HepG2 (cell line): ENCODE measurements around the gene TIMM23. TPM values are rescaled to one million over a fixed set of nuclear protein-coding genes. Genes with fewer than 3 reads are reported as not detected.

Experiments
- ZMYM2 ChIP-seq: sonication (generic); formaldehyde crosslinking; IDR thresholded peaks from 2 replicates; pipeline ENCODE4 v1.8.0; 2022; ENCODE audit warnings: mild to moderate bottlenecking, missing genetic modification reagents
- ZSCAN21 ChIP-seq: sonication (generic); formaldehyde crosslinking; IDR thresholded peaks from 2 replicates; pipeline ENCODE4 v1.8.0; 2022; ENCODE audit warnings: mild to moderate bottlenecking, missing genetic modification reagents, moderate library complexity, borderline replicate concordance
- polyA plus RNA-seq, 8 experiments: library from polyadenylated mRNA; depleted of rRNA in 3 of 8; stranded (reverse) in 7 of 8; unstranded in 1 of 8; fragments of >200 nt; fragmentation: Illumina TruSeq in 4 of 8; extraction: Trizol in 4 of 8; gene quantifications; 2 replicates each; pipeline versions ENCODE4 v1.2.1 to v1.2.3, GENCODE V29; 2011 to 2016; ENCODE audit warnings: low read depth in 4 of 8, missing spikeins in 1 of 8, mixed read lengths in 1 of 8; ENCODE audit not compliant: insufficient read depth in 1 of 8
- total RNA-seq, 5 experiments: library from RNA; depleted of rRNA; stranded (reverse); fragments of >200 nt; fragmentation: Illumina TruSeq; extraction: Trizol; gene quantifications; 2 replicates each; pipeline ENCODE4 v1.2.3, GENCODE V29; 2016; ENCODE audit warnings: low read depth in 1 of 5
- TF ChIP-seq, protein P1 (sequence below): sonication (generic); formaldehyde crosslinking; IDR thresholded peaks from 2 replicates; pipeline ENCODE4 v1.4.0; 2020; ENCODE audit warnings: missing genetic modification reagents
- TF ChIP-seq, protein P2 (sequence below): sonication (generic); formaldehyde crosslinking; IDR thresholded peaks from 2 replicates; pipeline ENCODE4 v1.4.0; 2020; ENCODE audit warnings: missing genetic modification reagents
- TF ChIP-seq, protein P3 (sequence below): sonication (generic); formaldehyde crosslinking; IDR thresholded peaks from 2 replicates; pipeline ENCODE4 v1.4.0; 2020; ENCODE audit warnings: mild to moderate bottlenecking, low read depth, missing genetic modification reagents

Gene TIMM23
- total and polyA plus RNA-seq, 2 of the 13 experiments (the other 11 are each of a cell fraction or from before 2014, with no cell fraction given) = 80.2 to 98.6 TPM

DNA sequence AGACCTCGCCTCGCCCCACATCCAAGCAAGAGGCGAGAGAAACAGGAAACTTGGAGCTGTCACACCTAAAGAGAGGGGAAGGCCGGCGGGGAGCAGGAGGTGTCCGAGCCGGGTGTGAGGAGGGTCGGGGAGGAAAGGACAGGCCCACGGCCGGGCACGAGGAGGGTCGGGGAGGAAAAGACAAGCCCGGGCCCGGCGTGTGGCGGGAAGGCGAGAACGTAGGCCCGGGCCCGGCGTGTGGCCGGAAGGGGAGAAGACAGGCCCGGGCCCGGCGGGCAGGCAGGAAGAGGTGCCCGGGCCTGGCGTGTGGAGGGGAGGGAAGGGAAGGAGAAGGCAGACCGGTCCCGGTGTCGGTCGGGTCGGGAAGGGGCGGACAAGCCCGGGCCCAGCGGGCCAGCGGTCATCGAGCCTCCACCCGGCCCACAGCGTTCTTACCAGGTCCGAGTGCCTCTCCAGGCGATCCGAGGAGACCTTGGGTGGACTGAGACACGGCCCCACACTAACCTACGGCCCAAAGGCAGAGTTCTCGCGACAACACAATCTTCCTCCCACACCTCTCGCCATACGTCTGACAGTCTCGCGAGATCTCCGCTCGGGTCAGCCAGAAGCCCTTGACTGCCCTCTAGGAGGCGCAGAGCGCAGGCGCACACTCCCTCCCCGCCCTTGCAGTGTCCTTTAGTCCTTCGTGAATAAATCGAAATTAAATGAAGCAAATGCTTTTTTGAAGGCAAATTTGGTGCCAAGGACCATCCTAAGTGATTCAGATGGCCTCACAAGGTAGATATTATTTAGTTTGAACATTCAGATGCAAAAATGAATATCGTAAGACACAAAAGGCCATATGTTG lies 58.0 kb downstream of the TIMM23 start, which contains the start of gene NCOA4 (continued):
- TF ChIP-seq, protein P1, sequence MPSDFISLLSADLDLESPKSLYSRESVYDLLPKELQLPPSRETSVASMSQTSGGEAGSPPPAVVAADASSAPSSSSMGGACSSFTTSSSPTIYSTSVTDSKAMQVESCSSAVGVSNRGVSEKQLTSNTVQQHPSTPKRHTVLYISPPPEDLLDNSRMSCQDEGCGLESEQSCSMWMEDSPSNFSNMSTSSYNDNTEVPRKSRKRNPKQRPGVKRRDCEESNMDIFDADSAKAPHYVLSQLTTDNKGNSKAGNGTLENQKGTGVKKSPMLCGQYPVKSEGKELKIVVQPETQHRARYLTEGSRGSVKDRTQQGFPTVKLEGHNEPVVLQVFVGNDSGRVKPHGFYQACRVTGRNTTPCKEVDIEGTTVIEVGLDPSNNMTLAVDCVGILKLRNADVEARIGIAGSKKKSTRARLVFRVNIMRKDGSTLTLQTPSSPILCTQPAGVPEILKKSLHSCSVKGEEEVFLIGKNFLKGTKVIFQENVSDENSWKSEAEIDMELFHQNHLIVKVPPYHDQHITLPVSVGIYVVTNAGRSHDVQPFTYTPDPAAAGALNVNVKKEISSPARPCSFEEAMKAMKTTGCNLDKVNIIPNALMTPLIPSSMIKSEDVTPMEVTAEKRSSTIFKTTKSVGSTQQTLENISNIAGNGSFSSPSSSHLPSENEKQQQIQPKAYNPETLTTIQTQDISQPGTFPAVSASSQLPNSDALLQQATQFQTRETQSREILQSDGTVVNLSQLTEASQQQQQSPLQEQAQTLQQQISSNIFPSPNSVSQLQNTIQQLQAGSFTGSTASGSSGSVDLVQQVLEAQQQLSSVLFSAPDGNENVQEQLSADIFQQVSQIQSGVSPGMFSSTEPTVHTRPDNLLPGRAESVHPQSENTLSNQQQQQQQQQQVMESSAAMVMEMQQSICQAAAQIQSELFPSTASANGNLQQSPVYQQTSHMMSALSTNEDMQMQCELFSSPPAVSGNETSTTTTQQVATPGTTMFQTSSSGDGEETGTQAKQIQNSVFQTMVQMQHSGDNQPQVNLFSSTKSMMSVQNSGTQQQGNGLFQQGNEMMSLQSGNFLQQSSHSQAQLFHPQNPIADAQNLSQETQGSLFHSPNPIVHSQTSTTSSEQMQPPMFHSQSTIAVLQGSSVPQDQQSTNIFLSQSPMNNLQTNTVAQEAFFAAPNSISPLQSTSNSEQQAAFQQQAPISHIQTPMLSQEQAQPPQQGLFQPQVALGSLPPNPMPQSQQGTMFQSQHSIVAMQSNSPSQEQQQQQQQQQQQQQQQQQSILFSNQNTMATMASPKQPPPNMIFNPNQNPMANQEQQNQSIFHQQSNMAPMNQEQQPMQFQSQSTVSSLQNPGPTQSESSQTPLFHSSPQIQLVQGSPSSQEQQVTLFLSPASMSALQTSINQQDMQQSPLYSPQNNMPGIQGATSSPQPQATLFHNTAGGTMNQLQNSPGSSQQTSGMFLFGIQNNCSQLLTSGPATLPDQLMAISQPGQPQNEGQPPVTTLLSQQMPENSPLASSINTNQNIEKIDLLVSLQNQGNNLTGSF = peak; percentile 62; the same call in 1 of the 2 replicates
- TF ChIP-seq, protein P2, sequence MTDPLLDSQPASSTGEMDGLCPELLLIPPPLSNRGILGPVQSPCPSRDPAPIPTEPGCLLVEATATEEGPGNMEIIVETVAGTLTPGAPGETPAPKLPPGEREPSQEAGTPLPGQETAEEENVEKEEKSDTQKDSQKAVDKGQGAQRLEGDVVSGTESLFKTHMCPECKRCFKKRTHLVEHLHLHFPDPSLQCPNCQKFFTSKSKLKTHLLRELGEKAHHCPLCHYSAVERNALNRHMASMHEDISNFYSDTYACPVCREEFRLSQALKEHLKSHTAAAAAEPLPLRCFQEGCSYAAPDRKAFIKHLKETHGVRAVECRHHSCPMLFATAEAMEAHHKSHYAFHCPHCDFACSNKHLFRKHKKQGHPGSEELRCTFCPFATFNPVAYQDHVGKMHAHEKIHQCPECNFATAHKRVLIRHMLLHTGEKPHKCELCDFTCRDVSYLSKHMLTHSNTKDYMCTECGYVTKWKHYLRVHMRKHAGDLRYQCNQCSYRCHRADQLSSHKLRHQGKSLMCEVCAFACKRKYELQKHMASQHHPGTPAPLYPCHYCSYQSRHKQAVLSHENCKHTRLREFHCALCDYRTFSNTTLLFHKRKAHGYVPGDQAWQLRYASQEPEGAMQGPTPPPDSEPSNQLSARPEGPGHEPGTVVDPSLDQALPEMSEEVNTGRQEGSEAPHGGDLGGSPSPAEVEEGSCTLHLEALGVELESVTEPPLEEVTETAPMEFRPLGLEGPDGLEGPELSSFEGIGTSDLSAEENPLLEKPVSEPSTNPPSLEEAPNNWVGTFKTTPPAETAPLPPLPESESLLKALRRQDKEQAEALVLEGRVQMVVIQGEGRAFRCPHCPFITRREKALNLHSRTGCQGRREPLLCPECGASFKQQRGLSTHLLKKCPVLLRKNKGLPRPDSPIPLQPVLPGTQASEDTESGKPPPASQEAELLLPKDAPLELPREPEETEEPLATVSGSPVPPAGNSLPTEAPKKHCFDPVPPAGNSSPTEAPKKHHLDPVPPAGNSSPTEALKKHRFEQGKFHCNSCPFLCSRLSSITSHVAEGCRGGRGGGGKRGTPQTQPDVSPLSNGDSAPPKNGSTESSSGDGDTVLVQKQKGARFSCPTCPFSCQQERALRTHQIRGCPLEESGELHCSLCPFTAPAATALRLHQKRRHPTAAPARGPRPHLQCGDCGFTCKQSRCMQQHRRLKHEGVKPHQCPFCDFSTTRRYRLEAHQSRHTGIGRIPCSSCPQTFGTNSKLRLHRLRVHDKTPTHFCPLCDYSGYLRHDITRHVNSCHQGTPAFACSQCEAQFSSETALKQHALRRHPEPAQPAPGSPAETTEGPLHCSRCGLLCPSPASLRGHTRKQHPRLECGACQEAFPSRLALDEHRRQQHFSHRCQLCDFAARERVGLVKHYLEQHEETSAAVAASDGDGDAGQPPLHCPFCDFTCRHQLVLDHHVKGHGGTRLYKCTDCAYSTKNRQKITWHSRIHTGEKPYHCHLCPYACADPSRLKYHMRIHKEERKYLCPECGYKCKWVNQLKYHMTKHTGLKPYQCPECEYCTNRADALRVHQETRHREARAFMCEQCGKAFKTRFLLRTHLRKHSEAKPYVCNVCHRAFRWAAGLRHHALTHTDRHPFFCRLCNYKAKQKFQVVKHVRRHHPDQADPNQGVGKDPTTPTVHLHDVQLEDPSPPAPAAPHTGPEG (CRISPR knock-in tag) = 0 out of 2 replicates have a peak, but pooled peaks have one; percentile 50
- peak; percentile 83; the same call in 1 of the 2 replicates for TF ChIP-seq ZSCAN21
- 0 out of 2 replicates have a peak, but pooled peaks have one; percentile 24 for TF ChIP-seq ZMYM2 (CRISPR knock-in tag)
- TF ChIP-seq, protein P3, sequence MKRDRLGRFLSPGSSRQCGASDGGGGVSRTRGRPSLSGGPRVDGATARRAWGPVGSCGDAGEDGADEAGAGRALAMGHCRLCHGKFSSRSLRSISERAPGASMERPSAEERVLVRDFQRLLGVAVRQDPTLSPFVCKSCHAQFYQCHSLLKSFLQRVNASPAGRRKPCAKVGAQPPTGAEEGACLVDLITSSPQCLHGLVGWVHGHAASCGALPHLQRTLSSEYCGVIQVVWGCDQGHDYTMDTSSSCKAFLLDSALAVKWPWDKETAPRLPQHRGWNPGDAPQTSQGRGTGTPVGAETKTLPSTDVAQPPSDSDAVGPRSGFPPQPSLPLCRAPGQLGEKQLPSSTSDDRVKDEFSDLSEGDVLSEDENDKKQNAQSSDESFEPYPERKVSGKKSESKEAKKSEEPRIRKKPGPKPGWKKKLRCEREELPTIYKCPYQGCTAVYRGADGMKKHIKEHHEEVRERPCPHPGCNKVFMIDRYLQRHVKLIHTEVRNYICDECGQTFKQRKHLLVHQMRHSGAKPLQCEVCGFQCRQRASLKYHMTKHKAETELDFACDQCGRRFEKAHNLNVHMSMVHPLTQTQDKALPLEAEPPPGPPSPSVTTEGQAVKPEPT = no peak
